GM12872 (cell line): Measurements from ENCODE around the gene LGALS7B.

ENCODE experiments used
- TF ChIP-seq, protein P1 (sequence below): IDR thresholded peaks from 3 replicates; pipeline ENCODE4 v1.5.1; 2011; ENCODE audit warnings: low read depth, mild to moderate bottlenecking, low read length, moderate library complexity; ENCODE audit not compliant: insufficient read depth

The LGALS7B gene

DNA sequence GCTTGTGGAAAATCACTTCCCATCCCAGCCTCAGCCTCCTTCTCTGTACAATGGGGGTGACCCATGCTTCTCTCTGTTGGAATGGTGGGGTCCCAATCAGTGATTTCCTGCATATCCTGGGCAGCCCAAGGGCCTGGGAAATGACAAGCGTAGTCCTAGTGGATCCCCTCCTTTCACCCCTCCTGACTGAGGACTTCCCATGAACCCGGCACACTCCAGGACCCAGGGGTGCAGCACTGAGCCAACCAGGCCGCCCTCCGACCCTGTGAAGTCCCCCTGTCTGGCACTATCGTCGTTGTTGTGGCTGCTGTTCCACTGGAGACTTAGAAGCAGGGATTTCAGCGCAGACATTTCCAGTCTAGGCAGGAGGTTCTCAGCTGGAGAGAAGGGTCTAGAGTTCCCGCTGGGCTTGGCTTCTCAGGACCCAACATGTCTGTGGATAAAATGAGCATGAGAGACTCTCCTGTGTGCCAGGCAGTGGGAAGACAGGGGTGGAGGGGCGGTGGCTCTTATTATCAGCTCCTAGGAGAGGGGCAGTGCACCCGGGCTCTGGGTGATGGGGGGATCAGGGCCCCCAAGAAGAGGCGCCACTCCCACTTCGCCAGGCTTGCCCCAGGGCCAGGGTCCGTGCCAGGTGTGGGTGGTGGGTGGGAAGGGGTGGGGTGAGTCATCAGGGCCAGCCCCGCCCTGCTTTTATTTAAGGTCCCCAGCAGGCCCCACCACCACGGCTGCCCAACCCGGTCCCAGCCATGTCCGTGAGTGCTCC lies at the start of gene LGALS7B:
LGALS7B (plus strand) TSS at position 723 of the 766 bp plus-strand sequence; CDS start at position 750, 27 bp downstream.
- TF ChIP-seq, protein P1, sequence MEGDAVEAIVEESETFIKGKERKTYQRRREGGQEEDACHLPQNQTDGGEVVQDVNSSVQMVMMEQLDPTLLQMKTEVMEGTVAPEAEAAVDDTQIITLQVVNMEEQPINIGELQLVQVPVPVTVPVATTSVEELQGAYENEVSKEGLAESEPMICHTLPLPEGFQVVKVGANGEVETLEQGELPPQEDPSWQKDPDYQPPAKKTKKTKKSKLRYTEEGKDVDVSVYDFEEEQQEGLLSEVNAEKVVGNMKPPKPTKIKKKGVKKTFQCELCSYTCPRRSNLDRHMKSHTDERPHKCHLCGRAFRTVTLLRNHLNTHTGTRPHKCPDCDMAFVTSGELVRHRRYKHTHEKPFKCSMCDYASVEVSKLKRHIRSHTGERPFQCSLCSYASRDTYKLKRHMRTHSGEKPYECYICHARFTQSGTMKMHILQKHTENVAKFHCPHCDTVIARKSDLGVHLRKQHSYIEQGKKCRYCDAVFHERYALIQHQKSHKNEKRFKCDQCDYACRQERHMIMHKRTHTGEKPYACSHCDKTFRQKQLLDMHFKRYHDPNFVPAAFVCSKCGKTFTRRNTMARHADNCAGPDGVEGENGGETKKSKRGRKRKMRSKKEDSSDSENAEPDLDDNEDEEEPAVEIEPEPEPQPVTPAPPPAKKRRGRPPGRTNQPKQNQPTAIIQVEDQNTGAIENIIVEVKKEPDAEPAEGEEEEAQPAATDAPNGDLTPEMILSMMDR, result no peak

DNA sequence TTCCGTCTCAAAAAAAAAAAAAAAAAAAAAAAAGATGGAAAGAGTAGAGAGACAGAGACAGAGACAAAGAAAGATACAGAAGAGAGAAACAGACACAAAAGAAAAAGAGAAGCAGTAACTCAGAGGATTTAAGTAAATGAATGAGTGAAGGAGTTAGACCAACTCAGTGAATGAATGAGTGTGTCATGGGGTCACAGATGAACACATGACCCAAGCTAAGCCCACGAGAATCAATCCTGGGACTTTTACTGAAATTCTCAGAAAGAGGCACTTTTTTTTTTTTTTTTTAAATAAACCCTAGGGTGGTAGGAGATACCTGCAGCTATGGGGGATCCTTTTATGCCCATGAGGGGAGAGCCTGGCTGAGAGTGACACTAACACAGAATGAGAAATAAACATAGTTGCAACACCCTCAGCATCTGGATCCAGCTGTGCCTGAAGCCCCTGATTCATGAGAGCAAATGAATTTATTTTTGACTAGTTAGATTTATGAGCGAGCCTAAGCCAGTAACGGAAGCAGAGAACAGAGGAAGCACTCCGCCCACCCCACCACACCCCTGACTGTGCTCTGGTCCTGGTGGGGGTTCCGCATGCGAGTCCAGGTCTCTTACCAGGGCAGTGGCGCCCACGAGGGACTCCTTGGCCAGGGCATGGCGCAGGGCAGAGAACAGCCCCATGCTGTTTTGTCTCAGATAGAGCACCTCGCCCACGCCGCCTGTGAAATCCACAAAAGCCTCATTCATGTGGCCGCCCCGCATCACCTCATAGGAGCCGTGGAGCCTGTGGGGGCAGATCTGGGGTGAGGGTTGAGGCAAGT lies 49.4 kb upstream of the LGALS7B start:
- TF ChIP-seq, protein P1, result no peak

DNA sequence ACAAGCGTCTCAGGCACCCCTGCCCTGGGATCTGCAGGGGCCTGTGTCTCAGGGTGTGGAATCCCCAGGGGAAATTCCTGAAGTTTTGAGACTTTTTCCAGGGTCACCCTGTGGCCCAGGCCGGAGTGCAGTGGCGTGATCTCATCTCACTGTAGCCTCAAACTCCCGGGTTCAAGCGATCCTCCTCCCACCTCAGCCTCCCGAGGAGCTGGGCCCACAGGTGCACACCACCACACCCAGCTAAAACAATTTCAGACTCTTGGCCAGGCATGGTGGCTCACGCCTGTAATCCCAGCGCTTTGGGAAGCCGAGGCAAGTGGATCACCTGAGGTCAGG lies 48.8 kb upstream of the LGALS7B start:
- TF ChIP-seq, protein P1, result no peak

DNA sequence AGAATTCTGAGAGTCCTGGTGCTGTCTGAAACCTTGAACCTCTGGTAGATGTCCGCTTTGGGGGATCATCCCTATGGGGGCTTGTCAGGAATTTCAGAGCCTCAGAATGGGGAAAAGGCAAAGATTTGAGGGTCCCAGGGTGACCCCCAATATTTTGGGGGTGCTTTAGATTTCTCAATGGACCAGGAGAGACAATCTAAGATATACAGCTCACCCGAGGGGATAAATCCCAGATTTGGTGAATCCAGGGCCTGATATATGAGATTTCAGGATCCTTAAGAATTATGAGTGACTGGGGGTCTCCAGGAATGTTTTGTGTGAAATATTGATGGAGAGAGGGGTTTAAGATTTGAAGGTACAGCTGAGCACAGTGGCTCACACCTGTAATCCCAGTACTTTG lies 48.1 kb upstream of the LGALS7B start:
- TF ChIP-seq, protein P1, result no peak

DNA sequence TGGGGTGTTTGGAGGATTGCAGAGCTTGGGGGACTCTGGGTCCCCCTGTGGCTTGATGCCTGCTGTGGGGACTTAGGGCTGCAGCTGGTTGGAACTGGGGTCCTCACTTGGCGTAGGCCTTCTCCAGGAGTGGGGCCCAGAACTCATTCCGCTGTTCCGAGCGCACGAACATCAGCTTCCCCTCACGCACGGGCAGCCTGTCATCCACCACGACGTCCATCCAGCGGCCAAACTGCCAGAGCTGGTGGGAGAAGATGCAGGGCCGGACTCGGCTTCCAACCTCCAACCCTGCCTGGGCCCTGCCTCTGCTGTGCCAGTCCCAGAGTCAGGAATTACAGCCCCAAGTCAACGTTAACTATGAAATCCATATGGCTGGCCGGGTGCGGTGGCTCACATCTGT lies 47.3 kb upstream of the LGALS7B start:
- TF ChIP-seq, protein P1, result no peak

DNA sequence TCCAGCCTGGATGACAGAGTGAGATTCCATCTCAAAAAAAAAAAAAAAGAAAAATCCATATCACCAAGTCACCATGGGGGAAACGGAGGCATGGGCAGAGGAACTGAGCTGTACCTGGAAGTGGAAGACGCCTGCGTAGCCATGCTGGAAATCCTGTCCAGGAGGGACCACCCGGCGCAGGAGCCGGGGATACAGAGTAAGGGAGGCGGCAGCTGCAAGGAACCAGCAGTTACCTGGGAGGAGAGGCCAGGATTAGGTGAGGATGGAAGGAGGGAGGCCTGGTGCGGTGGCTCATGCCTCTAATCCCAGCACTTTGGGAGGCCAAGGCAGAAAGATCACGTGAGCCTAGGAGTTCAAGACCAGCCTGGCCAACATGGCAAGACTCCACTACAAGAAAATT lies 46.7 kb upstream of the LGALS7B start:
- TF ChIP-seq, protein P1, result no peak

DNA sequence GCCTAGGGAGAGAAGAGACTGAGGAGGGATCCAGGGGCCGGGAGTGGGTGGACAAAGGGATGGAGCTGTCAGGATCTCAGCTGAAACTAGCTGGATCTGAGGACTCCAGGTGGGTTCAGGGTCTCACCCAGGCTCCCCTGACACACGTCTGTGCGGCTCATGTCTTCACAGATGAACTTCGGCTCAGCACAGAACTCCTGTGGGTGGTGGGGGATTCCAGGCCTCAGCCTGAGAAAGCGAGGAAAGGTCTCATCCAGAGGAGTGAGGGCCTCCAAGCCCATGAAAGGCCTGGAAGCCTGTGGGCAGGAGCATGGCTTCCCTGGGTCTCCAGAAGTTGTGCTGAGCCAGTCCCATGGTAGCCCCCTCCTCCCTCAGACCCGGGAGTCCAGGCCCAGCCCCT lies 46.1 kb upstream of the LGALS7B start:
- TF ChIP-seq, protein P1, result no peak
